WERI-Rb-1 (cell line): Measurements from ENCODE around the gene ICOS.

Source experiments
- DNase-seq: peaks from one replicate; pipeline ENCODE4 v3.0.0-alpha.2; 2020
- H3K27ac ChIP-seq: fragments of 250-450 bp; sonication (Bioruptor Pico); 2 replicates; pipeline ENCODE4 v1.5.1; 2020; ENCODE audit warnings: mild to moderate bottlenecking, moderate library complexity
- H3K27me3 ChIP-seq: fragments of 250-450 bp; sonication (Bioruptor Pico); 2 replicates; pipeline ENCODE4 v1.5.1; 2021; ENCODE audit warnings: mild to moderate bottlenecking, low read depth, moderate library complexity; ENCODE audit not compliant: insufficient read depth, severe bottlenecking
- H3K36me3 ChIP-seq: fragments of 250-450 bp; sonication (Bioruptor Pico); 2 replicates; pipeline ENCODE4 v1.5.1; 2020; ENCODE audit warnings: mild to moderate bottlenecking, moderate library complexity
- H3K4me3 ChIP-seq: 2 replicates; pipeline ENCODE4 v1.5.1; 2011; ENCODE audit warnings: low read depth, mild to moderate bottlenecking, control low read depth, low read length
- H3K9me3 ChIP-seq: fragments of 250-450 bp; sonication (Bioruptor Pico); 2 replicates; pipeline ENCODE4 v1.5.1; 2021; ENCODE audit warnings: mild to moderate bottlenecking, moderate library complexity; ENCODE audit not compliant: severe bottlenecking
- TF ChIP-seq, protein P1 (sequence below): IDR thresholded peaks from 2 replicates; pipeline ENCODE4 v1.5.1; 2011; ENCODE audit warnings: low read depth, mild to moderate bottlenecking, control low read depth, inconsistent platforms, low read length

Gene ICOS

DNA sequence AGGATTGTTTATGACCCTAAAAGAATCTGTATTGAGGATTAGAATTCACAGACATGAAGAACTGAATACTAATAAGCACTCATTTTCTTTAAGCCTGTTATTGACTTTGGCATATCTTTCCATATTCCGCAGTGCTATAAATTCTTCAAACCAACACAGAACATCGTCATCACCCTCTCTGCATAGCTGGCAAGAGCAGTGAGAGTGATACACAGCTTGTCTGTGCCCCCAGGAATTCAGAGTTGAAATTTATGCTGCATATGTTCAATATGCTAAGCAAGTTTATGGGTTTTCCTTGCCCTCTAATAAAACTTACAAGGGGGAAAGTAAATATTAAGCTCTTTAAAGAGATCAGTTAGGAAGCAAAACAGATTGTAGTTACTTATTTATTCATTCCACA lies 36.3 kb upstream of the ICOS start:
- DNase-seq = no peak
- H3K27ac ChIP-seq = no peak overlapping the region
- TF ChIP-seq, protein P1, sequence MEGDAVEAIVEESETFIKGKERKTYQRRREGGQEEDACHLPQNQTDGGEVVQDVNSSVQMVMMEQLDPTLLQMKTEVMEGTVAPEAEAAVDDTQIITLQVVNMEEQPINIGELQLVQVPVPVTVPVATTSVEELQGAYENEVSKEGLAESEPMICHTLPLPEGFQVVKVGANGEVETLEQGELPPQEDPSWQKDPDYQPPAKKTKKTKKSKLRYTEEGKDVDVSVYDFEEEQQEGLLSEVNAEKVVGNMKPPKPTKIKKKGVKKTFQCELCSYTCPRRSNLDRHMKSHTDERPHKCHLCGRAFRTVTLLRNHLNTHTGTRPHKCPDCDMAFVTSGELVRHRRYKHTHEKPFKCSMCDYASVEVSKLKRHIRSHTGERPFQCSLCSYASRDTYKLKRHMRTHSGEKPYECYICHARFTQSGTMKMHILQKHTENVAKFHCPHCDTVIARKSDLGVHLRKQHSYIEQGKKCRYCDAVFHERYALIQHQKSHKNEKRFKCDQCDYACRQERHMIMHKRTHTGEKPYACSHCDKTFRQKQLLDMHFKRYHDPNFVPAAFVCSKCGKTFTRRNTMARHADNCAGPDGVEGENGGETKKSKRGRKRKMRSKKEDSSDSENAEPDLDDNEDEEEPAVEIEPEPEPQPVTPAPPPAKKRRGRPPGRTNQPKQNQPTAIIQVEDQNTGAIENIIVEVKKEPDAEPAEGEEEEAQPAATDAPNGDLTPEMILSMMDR = no peak

DNA sequence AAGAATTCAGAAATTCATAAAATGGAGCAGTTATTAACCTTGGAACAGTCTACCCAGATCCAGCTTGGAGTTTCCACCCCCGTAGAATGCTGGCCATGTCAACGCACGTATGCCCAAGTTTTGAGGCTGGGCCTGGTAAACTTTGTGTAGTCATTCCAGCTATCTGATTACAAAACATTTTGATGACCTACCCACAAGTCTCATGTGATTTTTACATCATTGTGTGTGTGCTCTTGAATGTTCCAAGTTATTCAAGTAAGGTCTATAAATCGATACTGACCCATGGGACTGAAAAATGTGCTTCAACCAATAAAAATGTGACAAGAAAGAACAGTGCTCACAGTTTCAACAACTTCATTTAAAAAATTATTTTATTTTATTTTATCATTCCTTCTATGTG lies 32.5 kb upstream of the ICOS start:
- H3K9me3 ChIP-seq = peaks cover 8% of the 10 kb centered on the region
- TF ChIP-seq, protein P1 = no peak
- no peaks in the 10 kb centered on the region for H3K36me3 ChIP-seq
- H3K27ac ChIP-seq = no peak overlapping the region
- no peak for DNase-seq
- H3K27me3 ChIP-seq = no peaks in the 10 kb centered on the region
- no peak overlapping the region for H3K4me3 ChIP-seq

More for the DNA sequence above, 36.3 kb upstream of the ICOS start:
- Histone ChIP-seq H3K27me3 (no peaks in the 10 kb centered on the region), H3K9me3 (peaks cover 8% of the 10 kb centered on the region), H3K36me3 (no peaks in the 10 kb centered on the region), H3K4me3 (no peak overlapping the region)

DNA sequence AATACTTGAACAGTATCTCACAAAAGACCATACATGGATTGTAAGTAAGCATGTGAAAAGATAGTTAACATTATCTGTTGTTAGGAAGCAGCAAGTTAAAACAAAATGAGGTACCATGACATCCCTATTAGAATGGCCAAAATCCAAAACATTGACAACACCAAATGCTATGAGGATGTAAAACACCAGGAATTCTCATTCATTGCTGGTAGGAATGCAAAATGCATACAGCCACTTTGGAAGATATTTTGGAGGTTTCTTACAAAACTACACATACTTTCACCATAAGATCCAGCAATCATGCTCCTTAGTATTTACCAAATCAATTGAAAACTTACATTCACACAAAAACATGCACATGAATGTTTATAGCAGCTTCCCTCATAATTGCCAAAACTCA lies 30.9 kb upstream of the ICOS start:
- Histone ChIP-seq H3K27ac (no peak overlapping the region), H3K36me3 (no peaks in the 10 kb centered on the region), H3K27me3 (no peaks in the 10 kb centered on the region), H3K4me3 (no peak overlapping the region), H3K9me3 (peaks cover 8% of the 10 kb centered on the region)
- no peak for DNase-seq
- TF ChIP-seq, protein P1 = no peak

DNA sequence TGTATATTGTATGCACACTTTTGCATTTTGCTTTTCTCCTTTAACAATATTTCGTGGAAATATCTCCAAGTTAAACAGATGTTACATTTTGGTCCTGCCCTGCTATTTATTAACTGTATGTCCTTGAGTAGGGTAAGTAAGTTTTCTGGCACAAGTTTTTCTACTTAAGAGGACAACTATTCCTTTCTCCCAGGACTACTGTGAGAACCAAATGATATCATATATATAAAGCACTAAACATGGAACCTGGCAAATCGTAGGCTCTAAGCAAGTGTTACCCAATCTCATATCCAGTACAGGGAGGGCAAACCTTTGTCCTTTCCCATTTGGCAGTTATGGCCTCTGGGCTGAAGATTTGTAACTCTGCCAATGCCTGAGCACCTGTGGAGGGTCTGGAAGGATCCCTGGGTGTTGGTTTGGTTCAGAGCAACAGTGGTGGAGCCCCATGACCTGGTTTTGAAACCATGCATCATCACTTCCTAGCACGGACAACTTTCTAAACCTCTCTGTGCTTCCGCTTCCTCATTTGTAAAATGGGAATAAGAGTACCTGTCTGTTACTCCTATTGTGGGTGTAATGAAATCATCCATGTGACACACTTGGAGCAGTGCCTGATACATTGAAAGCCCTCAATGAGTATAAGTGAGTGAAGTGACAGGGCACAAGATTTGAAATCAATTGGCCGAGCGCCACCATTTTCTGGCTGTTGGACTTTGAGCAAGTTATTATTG lies 28.3 kb upstream of the ICOS start:
- Histone ChIP-seq H3K9me3 (no peaks in the 10 kb centered on the region), H3K27me3 (no peaks in the 10 kb centered on the region), H3K27ac (no peak overlapping the region), H3K36me3 (no peaks in the 10 kb centered on the region), H3K4me3 (no peak overlapping the region)
- no peak for DNase-seq
- TF ChIP-seq, protein P1 = no peak

DNA sequence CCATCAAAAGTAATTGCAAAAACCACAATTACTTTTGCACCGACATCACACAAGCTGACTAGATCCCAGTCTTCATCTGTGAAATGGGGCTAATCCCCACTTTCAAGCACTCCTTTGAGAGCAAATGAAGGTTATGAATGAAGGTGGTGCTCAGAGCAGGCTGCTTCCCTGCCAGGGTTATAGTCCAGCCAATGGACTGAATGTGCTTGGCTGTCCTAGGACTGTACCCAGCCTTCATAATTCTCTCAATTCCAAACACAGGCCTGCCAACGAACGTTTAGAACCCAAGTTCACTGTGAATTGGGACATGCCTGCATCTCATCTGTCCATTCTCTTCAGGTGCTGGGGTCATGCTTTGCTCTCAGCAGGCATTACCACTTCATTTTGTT lies 27.8 kb upstream of the ICOS start:
- Histone ChIP-seq H3K9me3 (no peaks in the 10 kb centered on the region), H3K27ac (no peak overlapping the region), H3K4me3 (no peak overlapping the region), H3K27me3 (no peaks in the 10 kb centered on the region), H3K36me3 (no peaks in the 10 kb centered on the region)
- no peak for DNase-seq
- TF ChIP-seq, protein P1 = no peak
